ENCODE data around the gene CAMK1D. TPM values are rescaled to one million over a fixed set of nuclear protein-coding genes. Genes with fewer than 3 reads are reported as not detected.
"Not testable (repeated sequence)": the region's sequence is repeated elsewhere in the genome, so short reads cannot be mapped to it uniquely, and the experiment has no call there.

Gene CAMK1D
- total RNA-seq, 2 experiments from 2014 or later = 11.9 to 15.4 TPM

DNA sequence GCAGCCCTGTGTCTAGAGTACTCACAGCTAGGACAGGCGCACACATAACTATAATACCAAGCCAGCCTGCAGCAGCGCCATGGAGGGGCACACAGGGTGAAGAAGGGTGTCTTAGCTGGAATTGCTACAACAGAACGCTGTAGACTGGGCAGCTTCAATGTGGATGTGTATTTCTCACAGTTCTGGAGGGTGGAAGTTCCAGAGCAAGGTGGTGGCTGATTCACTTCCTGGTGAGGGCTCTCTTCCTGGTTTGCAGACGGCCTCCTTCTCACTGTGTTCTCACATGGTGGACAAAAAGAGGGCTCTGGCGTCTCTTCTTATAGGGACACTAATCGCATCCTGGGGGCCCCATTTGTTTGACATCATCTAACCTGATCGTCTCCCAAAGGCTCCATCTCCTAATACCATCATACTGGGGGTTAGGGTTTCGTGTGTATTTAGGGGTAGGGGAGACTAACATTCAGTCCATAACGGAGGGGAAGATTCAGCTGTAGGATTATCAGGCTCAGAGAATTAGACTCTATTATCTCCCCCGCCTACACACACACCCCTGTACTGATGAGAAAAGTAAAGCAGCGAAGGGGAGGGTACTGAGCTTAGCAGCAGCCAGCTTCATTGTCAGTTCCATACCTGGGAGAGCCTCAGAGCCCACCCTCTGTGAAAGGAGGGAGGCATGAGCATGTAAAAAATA, 363.1 kb downstream of the CAMK1D start:
- no peak for DNase-seq
- H3K27ac Mint-ChIP-seq = no peak overlapping the region
- H3K4me1 Mint-ChIP-seq = peaks cover 29% of the 10 kb centered on the region

DNA sequence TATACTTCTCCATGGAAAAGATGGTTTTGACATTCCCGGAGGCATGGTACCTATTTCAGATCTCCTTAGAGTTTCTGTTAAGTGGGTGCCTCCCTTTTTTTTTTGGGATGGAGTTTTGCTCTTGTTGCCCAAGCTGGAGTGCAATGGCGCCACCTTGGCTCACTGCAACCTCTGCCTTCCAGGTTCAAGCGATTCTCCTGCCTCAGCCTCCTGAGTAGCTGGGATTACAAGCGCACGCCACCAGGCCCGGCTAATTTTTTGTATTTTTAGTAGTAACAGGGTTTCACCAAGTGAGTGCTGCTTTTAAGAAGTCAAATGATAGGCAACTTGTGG, 363.6 kb downstream of the CAMK1D start:
- H3K27me3 Mint-ChIP-seq, H3K9me3 Mint-ChIP-seq, H3K4me3 Mint-ChIP-seq, H3K36me3 Mint-ChIP-seq, H3K27ac Mint-ChIP-seq, DNase-seq: not testable (repeated sequence)
- H3K4me1 Mint-ChIP-seq = peaks cover 26% of the 10 kb centered on the region

More for the DNA sequence above, 363.1 kb downstream of the CAMK1D start:
- H3K4me3 Mint-ChIP-seq = no peak overlapping the region
- no peaks in the 10 kb centered on the region for H3K9me3 Mint-ChIP-seq
- no peaks in the 10 kb centered on the region for H3K36me3 Mint-ChIP-seq
- H3K27me3 Mint-ChIP-seq = no peaks in the 10 kb centered on the region

DNA sequence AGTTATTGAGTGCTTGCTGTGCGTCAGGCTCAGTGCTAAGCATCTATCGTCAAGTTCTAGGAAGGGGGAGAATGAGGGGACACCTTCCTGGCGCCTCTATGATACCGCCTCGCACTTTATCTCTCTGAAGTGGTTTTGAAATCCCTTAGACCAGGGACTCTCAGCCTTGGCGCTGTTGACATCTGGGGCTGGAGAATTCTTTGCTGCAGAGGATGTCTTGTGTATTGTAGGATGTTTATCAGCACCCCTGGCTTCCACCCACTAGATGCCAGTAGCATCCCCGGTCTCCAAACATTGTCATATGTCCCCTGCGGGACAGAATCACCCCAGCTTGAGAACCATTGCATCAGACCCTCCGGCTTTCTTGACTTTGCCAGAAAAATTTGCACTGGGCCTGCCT, 366.7 kb downstream of the CAMK1D start:
- DNase-seq = no peak
- Mint-ChIP-seq H3K4me3 (no peak overlapping the region), H3K4me1 (peaks cover 6% of the 10 kb centered on the region), H3K36me3 (peaks cover 5% of the 10 kb centered on the region), H3K9me3 (no peaks in the 10 kb centered on the region), H3K27ac (no peak overlapping the region), H3K27me3 (no peaks in the 10 kb centered on the region)

DNA sequence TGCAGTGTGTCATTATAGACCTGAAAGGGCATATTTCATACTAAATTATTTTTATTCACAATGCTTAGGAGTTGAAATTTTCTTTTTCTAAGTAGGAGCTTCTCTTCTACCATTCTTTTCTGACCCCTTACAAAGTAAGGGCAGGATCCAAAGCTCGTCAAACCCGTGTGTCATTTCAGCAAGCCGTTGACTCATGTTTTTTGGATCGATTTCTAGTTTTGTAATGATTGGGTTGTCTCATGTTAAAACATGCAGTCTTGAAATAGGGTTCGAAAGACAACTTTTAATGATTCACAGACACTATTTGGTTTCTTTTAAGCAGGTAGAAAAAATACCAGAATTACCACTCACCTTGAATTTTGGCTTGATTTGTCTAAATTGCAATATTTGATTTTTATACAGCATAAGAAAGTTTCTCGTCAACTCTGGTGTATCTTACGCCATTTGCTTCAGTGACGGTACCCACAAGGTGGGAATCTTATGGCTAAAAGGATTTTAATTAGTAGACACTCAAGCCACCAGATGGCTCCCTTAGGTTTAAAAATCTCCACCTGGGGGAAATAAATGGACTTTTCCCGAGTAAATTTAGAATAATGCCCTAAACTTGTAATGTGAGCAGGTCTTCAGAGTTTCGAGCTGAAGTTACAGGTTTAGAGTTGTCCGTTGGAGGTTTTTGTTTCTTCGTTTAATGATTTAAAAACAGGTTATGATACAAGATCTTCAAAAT, 368.8 kb downstream of the CAMK1D start:
- peaks cover 3% of the 10 kb centered on the region for H3K4me1 Mint-ChIP-seq
- DNase-seq = no peak
- H3K9me3 Mint-ChIP-seq = no peaks in the 10 kb centered on the region
- H3K4me3 Mint-ChIP-seq = no peak overlapping the region
- H3K27me3 Mint-ChIP-seq = no peaks in the 10 kb centered on the region
- peaks cover 5% of the 10 kb centered on the region for H3K36me3 Mint-ChIP-seq
- H3K27ac Mint-ChIP-seq = no peak overlapping the region

DNA sequence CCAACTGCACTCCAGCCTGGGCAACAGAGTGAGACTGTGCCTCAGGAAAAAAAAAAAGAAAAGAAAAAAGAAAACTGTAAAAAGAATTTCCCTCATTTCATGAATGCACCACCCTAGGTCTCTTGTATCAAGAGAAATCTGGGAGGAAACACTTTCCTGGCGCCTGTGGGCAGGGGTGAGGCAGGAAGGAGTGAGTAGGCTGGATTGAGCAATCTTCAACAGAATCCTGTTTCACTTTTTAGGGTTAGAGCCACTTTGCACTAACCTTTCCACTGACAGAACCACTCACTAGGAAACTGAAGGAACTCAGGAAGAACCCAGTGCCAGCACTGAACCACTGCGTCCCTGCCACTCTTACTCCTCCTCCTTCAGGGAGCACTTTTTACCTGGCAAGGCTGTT, 370.0 kb downstream of the CAMK1D start:
- no peak for DNase-seq
- Mint-ChIP-seq H3K27ac (no peak overlapping the region), H3K4me1 (peaks cover 8% of the 10 kb centered on the region), H3K9me3 (no peaks in the 10 kb centered on the region), H3K36me3 (peaks cover 5% of the 10 kb centered on the region), H3K27me3 (no peaks in the 10 kb centered on the region), H3K4me3 (no peak overlapping the region)

DNA sequence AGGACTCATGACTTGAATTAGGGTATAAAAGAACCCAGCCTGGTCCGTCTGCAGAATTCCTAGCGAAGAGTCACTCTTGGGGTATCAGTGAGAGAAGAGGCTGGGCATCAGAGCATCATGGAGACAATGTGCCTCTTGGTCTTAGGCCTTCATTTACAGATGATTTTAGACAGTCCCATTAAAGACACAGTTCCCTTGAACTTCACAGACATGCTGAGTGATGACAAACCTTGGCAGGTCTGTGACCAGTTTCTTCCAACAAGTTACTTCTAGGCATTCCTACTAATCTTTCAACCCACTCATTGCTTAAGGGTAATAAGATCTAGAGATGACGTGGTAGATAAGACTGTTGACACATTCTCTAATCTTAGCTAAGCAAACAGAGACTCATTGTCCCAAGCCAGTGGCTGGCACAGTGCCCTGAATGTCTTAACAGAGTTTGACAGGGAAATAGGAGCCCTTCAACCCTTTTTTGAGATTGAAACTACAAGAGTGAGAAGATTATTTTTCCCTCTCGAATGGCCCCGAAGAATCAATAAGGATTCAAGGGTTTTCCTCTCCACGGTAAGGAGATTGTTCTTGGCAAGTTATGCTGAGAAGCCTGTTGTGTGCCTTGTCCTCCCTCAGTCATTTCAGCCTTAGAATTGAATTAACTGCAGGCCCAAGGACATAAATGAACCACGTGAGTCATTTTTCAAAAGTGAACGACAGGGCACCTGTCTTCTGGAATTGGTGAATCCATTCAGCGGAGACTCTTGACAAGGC, 371.1 kb downstream of the CAMK1D start:
- peaks cover 13% of the 10 kb centered on the region for H3K4me1 Mint-ChIP-seq
- no peak overlapping the region for H3K27ac Mint-ChIP-seq
- no peak overlapping the region for H3K4me3 Mint-ChIP-seq
- H3K27me3 Mint-ChIP-seq = no peaks in the 10 kb centered on the region
- H3K36me3 Mint-ChIP-seq = peaks cover 5% of the 10 kb centered on the region
- no peaks in the 10 kb centered on the region for H3K9me3 Mint-ChIP-seq
- no peak for DNase-seq

DNA sequence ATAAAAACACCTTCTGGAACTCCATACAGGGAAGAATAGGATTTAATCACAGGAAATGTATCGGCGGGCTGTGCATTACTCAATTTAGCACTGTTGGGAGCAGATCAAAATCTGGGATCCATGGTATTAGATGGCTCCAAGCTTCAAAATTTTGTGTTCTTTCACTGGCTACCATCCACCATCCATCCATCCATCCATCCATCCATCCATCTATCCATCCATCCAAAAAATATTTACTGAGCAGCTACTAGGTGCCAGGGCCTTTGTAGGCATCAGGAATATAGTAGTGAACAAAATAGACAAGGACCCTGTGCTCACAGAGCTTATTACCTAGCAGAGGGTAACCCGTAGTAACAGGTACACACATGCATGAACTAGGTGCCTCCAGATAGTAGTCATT, 372.0 kb downstream of the CAMK1D start:
- peaks cover 13% of the 10 kb centered on the region for H3K4me1 Mint-ChIP-seq
- H3K4me3 Mint-ChIP-seq = no peak overlapping the region
- DNase-seq = no peak
- H3K36me3 Mint-ChIP-seq = peaks cover 6% of the 10 kb centered on the region
- H3K27me3 Mint-ChIP-seq = no peaks in the 10 kb centered on the region
- H3K9me3 Mint-ChIP-seq = no peaks in the 10 kb centered on the region
- H3K27ac Mint-ChIP-seq = no peak overlapping the region

DNA sequence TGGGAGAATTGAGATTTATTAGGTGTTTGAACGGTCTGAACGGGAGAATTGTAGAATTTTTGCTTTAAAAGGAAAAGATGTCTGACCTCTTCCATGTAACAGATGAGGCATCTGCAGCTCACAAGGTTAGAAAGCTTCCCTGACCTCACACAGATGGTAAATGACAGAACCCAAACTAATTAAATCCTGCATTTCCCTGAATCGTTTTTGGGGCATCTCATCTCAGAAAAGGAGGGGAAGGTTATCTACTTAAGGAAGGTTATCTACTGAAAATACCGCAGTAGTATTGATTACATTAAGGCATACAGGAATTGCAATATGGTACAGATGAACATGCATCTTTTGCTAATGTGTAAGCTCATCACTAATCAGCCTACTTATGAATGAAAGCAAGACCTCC, 373.9 kb downstream of the CAMK1D start:
- no peak for DNase-seq
- Mint-ChIP-seq H3K4me1 (peaks cover 15% of the 10 kb centered on the region), H3K4me3 (no peak overlapping the region), H3K9me3 (no peaks in the 10 kb centered on the region), H3K27ac (no peak overlapping the region), H3K36me3 (peaks cover 6% of the 10 kb centered on the region), H3K27me3 (no peaks in the 10 kb centered on the region)

DNA sequence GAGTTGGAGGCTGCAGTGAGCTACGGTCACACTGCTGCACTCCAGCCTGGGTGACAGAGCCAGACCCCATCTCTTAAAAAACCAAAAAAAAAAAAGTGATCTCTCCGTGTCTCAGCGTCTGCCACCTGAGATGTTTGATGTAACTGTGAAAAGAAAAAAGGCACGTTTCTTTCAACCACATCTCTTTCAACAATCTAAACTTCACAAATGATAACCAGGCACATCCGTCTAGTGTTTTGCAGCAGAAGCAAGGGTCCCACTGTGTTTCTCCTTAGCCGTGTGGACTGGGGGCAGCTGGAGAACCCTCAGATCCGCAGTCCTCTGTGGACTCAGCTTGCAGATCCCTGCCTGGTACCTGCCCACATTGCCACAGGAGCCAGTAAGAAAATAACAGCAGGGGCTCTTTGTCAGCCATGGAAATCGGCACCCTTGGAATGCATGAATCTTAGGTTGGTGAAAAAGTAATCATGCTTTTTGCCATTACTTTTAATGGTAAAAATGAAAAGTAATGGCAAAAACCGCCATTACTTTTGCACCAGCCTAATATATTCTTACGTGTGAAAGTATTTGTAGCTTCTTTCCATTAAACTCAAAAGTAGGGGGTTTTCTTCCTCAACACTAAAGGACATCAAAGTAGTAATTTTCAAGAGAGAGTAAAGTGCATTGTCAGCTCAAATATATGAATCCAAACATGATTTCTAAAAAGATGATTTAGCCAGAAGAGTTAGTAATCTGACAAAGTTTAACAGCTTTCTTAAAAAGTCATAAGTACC, 375.6 kb downstream of the CAMK1D start:
- H3K27me3 Mint-ChIP-seq = no peaks in the 10 kb centered on the region
- H3K4me3 Mint-ChIP-seq = no peak overlapping the region
- H3K27ac Mint-ChIP-seq = no peak overlapping the region

DNA sequence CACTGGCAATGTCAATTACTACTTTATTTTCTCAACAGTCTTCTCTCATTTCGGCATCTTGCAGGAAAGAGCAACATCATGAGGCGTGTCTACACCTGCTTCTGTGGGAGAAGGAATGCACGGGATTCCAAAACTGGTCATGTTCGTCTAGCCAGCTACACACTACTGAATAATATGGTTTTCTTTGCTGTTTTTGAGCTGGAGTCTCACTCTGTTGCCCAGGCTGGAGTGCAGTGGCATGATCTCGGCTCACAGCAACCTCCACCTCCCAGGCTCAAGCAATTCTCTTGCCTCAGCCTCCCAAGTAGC, 376.2 kb downstream of the CAMK1D start:
- not testable (repeated sequence) for H3K9me3 Mint-ChIP-seq, H3K27me3 Mint-ChIP-seq, H3K4me3 Mint-ChIP-seq, H3K36me3 Mint-ChIP-seq, DNase-seq, H3K27ac Mint-ChIP-seq
- H3K4me1 Mint-ChIP-seq = peaks cover 12% of the 10 kb centered on the region

More for the DNA sequence above, 375.6 kb downstream of the CAMK1D start:
- Mint-ChIP-seq H3K4me1 (peaks cover 12% of the 10 kb centered on the region), H3K9me3 (no peaks in the 10 kb centered on the region), H3K36me3 (peaks cover 2% of the 10 kb centered on the region)
- no peak for DNase-seq

DNA sequence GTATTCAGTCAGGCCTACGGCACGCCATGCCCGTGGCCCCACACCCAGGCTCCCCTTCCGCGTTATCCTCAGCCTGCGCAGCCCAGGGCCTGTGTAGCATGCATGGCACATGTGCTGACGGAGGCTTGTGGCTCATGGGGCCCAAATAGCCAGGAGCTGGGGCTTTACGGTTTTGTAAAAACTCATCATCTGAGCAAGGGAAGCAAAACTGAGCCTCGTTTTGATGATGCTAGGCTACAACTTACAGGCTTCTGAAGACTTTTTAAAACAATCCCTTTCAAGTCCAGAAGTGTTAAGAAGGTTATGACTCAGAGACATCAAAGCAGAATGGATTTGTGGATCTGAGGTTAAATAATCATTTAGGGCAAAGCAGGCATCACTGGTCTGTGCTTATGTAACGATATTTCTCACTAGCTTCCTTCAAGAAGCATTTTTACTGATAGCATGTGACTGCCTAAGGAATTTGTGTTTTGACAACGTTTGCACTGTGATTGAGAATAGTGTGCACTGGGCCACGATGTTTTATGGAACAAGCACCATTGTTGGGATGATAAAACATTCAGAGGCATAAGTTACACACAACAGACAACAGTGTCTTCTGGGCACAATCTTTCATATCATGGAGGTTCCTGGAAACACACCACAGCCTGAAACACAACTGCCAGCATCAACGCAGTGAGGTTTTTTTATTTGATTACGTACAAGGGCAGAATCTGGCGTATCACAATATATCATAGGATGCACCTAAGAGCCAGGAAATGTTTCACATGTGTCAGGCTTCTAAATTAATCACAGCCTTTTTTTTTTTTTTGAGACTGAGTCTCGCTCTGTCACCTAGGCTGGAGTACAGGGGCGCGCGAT, 377.9 kb downstream of the CAMK1D start:
- Mint-ChIP-seq H3K27me3 (no peaks in the 10 kb centered on the region), H3K4me3 (no peak overlapping the region), H3K27ac (no peak overlapping the region)

DNA sequence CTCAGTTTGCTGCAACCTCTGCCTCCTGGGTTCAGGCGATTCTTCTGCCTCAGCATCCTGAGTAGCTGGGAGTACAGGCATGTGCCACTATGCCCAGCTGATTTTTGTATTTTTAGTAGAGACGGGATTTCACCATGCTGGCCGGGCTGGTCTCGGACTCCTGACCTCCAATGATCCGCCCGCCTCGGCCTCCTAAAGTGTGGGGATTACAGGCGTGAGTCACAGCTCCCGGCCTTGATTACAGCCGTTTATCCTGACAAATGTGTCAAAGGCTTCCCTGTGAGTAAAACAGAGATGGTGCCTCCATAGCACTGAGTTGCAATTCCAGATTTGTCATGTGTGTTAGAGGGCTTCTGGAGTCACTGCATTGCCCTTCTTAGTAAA, 378.5 kb downstream of the CAMK1D start:
- H3K4me3 Mint-ChIP-seq = no peak overlapping the region
- peaks cover 12% of the 10 kb centered on the region for H3K4me1 Mint-ChIP-seq
- H3K27me3 Mint-ChIP-seq = no peaks in the 10 kb centered on the region
- no peak overlapping the region for H3K27ac Mint-ChIP-seq
- no peaks in the 10 kb centered on the region for H3K9me3 Mint-ChIP-seq
- peaks cover 2% of the 10 kb centered on the region for H3K36me3 Mint-ChIP-seq
- DNase-seq = no peak

More for the DNA sequence above, 377.9 kb downstream of the CAMK1D start:
- peak; percentile 11 for DNase-seq
- H3K36me3 Mint-ChIP-seq = peaks cover 2% of the 10 kb centered on the region
- H3K4me1 Mint-ChIP-seq = peaks cover 12% of the 10 kb centered on the region
- H3K9me3 Mint-ChIP-seq = no peaks in the 10 kb centered on the region

DNA sequence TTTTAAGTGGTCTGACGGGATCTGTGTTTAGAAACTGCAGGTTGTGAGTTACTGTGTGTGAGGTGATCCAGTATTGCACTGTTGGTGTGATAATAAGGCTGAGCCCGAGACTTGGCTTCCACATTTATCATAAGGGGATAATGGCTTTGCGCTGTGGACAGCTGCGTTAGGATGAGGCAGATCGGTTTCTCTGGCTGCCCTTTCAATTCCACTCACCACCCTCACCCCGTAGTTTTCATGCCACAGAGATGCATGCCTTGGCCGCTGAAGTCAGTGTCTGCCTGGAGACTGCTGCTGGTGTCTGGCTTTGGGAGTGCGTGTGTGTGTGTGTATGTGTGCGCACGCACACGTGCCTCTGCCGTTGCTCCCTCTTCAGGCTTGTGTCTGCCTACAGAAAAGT, 379.1 kb downstream of the CAMK1D start:
- DNase-seq = no peak
- Mint-ChIP-seq H3K9me3 (no peaks in the 10 kb centered on the region), H3K27ac (no peak overlapping the region), H3K36me3 (peaks cover 2% of the 10 kb centered on the region), H3K4me3 (no peak overlapping the region), H3K4me1 (peaks cover 12% of the 10 kb centered on the region), H3K27me3 (no peaks in the 10 kb centered on the region)

DNA sequence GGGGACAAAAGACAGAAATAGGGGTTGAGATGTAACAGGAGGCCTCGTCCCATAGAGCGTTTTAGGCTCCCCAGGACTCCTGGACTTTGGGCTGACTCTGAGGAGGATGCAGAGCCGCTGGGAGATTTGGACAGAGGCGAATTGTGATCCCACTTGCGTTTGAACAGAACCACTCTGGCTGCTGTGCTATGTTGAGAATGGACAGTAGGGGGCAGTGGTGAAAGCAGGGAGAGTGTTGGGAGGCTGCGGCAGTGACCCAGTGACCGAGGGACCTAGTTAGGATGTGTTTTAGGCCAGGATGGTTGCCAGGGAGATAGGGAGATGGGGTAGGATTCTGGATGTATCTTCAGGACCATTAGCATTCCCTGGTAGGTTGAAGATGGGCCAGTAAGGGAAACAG, 380.5 kb downstream of the CAMK1D start:
- no peaks in the 10 kb centered on the region for H3K9me3 Mint-ChIP-seq
- peaks cover 3% of the 10 kb centered on the region for H3K4me1 Mint-ChIP-seq

More for the DNA sequence above, 380.5 kb downstream of the CAMK1D start:
- no peak for DNase-seq
- Mint-ChIP-seq H3K27me3 (no peaks in the 10 kb centered on the region), H3K36me3 (peaks cover 2% of the 10 kb centered on the region), H3K4me3 (no peak overlapping the region), H3K27ac (no peak overlapping the region)
